HK-2 (cell line): Measurements from ENCODE around the gene SMAD2.
"Not testable (repeated sequence)": the region's sequence is repeated elsewhere in the genome, so short reads cannot be mapped to it uniquely, and the experiment has no call there.

Experiments
- DNase-seq: peaks from one replicate; pipeline ENCODE4 v3.0.0-alpha.2; 2018; ENCODE audit not compliant: unreplicated experiment

Gene SMAD2

GRCh38 chr18:47842836-47843235 is 87.6 kb downstream of the SMAD2 start:
- DNase-seq = no peak

GRCh38 chr18:47838396-47838795 is 92.1 kb downstream of the SMAD2 start:
- DNase-seq = no peak

DNA sequence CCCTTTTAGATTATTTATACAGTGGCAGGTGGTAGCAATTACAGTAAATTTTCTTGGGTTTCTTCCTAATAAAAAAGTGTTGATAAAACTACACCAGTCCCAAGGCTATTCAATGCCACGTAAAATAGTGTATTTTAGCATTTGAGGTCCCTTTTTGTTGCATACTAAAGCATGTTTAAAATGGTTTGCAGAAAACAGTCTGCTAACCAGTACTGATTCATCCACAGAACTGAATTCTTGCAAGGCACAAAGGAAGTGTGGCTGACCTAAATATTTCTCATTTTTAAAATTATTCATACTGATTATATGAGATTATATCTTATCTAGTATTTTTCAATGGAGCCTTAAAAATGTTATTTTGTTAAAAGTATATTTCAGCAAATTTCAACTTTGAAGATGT is 98.1 kb downstream of the SMAD2 start:
- no peak for DNase-seq

GRCh38 chr18:47831351-47831750 is 99.1 kb downstream of the SMAD2 start:
- DNase-seq = no peak

- no peak for DNase-seq
Observed at GRCh38 chr18:47830772-47831171, 99.7 kb downstream of the SMAD2 start.

DNA sequence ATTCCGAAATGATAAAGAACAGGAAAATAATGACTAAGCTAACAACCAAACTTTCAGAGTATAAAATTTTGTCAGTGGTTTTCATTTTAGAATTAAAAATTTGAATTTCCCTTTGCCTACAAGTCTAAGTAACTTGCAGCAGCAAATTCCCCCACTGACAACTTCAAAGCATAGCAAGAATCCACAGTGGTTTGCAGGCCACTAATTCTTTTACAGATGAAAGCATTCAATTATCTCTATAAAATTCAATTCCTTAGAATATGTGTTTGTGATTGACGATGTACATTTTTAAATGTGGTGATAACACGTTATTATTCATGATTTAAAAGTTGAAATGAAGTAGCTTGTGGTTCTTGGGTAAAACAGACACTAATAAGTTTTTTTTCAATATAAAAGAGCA is 100.6 kb downstream of the SMAD2 start:
- no peak for DNase-seq

DNA sequence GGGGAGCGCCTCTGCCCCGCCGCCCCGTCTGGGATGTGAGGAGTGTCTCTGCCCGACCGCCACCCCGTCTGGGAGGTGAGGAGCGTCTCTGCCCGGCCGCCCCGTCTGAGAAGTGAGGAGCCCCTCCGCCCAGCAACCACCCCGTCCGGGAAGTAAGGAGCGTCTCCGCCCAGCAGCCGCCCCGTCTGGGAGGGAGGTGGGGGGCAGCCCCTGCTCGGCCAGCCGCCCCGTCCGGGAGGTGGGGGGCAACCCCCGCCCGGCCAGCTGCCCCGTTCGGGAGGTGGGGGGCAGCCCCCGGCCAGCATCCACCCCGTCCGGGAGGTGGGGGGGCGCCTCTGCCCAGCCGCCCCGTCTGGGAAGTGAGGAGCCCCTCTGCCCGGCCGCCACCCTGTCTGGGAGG is 102.4 kb downstream of the SMAD2 start:
- not testable (repeated sequence) for DNase-seq

DNA sequence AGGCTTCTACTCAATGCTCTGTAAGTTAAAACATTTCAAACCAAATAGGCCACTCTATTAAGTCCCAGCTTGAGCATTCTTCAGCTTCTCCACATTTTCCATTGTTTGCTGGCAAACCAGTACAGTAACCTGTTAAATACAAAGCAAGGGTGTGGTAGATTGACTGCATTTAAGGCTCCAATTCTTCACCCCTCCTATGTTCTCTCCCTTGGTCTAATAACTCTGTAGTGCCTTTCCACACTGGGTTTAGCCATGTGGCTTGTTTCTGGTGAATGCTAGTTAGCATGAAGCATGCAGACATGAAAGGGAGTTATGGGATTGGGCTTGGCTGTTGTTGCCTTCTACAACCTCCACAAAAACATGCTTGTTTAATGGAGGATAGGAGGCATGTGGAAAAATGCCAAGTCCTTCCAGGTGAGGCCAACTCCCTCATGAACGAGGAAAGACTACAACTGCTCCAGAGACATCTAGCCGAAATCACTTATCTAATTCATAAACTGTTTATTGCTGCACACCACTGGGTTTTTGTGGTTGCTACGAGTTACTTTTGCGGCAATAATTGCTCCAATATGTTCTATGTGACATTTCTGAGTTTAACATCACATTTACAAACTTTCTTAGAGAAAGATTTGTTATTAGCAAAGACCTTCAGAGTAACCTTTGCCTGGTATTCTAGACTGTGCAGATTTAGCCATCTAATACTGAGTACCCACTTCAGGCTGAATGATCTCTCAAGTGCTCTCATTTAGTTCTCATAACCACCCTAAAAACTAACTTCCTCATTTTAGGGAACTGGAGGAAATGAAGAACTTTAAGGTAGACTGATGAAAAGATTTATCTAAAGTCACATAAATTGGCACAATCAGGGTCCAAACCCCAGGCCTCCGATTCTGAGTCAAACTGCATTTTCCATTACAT is 104.0 kb downstream of the SMAD2 start:
- DNase-seq = no peak

DNA sequence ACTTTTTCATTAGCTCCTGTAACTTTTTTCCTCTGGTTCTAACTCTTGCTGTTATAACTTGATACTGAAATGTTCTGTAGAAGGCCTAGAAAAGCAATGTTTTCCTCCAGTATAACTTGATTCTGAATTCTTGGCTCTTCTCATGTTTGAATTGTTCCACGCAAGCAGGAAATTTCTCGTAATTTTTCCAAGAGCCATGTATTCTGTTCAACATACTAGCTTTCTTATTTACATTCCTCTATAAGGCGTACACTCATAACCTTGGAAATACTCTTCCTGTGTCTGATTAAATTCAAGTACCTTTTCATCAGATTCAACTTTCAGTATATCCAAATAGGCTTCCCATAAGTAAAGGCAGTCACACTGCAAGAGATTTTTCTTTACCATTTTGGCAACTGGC is 109.1 kb downstream of the SMAD2 start:
- DNase-seq = no peak

DNA sequence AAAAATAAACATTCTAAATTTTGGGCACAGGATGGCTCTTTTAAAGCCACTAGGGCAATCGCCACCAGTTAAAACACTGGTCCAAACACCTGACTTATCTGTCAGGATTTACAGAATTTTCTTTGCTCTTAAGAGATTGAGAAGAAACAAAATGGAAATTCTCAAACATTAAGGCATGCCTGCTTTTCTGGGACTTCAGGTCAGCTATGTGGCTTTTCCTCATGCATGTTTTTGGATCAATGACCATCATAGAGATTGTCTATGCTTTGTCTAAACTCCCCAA is 112.7 kb downstream of the SMAD2 start:
- no peak for DNase-seq

DNA sequence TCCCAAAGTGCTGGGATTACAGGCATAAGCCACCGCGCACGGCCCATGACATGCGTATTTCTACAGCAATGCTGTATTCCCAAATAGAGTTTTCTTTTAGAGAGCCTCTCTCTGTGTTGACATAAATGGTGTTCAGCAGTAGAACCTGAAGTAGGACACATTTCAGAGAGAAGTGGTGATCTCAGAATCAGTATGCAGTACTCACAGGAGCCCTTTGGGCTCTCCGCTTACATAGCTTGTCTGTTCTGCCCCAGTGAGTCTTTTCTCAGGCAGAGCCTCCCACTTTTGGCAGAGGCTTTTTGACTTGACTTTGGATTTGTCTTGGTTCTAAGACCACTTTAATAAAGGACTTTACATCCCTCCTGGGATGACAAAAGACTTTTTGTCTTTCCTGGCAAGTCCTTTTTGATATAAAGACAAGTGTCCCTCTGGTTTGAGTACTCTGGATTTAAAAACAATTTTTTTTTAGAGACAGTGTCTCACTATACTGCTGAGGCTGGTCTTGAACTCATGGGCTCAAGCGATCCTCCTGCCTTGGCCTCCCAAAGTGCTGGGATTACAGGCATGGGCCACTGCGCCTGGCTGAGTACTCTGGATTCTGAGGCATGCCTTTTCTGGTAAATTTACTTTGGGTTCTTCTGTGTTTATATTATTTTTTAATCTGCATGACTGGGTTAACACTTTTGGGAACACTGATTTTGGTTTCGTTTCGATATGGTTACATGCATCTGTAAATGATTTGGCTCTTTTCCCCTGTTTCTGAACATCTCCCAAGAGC is 113.3 kb downstream of the SMAD2 start:
- DNase-seq = no peak

DNA sequence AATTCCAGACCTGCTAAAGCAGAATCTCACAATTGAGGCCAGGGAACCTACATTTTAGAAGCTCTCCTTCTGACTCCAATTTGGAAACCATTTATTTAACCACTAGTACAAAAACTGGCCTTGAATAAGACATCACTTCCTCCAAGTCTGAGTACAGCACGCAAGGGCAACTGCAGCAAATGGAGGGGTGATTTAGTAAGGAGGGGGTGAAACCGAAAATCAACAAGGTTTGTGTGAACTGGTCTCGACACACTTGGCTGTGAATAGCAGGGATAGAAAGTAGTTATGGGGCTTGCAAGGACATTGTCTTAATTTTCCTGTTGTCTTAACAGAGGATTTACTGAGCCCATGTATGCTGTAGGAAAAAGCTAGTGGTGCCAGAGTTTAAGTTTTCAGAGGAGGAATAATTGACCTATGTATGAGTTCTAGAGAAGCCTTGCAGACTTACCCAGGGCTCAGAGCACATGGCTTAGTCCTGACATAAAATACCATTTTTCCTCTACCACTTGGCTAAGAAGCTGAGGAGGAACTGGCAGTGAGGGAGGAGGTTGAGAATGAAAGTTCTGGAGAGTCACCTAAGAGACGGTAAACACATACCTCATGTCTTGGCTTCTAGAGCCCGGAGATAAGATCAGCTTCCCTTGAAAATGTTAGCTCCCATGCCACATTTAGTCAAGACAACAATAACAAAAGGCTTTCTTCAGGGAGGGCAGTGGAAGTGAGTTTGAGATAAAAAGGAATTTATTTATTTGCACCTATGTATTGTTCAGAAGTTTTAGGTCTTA is 114.8 kb downstream of the SMAD2 start:
- DNase-seq = no peak

DNA sequence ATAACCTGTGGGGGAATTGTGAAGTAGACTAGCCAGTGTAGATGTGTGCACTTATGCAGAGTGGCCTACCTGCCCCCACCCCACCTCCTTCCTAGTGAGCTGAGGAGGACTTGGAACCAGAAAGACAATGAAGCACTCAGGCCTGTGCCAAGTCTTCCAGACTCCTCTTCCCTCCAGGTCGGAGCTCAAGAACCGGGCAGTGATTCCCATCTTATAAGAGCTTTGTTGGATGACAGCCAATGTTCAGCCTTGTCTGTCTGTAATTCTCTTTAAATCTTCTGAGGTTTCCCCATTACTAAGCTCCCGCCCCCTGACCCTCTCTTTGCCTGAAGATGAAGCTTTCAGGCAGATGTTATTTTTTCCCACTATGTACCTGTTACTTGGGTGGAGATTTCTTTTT is 121.0 kb downstream of the SMAD2 start:
- no peak for DNase-seq

- DNase-seq = no peak
Observed at GRCh38 chr18:47802802-47803201, 127.7 kb downstream of the SMAD2 start.

GRCh38 chr18:47801817-47802216 is 128.6 kb downstream of the SMAD2 start:
- no peak for DNase-seq

DNA sequence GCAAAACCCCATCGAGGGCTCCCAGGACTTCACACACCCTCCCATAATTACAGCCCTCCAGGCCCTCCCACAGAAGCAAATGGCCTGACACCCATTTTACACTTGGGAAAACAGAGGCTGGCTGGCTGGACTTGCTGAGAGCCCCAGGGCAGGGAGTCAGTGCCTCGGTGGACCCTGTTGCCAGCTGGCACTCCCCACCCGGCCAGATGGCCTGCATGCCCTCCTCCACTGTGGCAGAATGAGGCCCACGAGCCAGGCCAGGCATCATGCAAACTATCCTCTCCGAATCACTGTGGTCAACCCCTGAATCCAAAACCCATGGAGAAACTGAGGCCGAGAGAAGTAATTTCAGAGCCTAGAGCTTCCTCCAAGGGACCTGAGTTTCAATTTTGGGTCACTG is 129.7 kb downstream of the SMAD2 start:
- no peak for DNase-seq

DNA sequence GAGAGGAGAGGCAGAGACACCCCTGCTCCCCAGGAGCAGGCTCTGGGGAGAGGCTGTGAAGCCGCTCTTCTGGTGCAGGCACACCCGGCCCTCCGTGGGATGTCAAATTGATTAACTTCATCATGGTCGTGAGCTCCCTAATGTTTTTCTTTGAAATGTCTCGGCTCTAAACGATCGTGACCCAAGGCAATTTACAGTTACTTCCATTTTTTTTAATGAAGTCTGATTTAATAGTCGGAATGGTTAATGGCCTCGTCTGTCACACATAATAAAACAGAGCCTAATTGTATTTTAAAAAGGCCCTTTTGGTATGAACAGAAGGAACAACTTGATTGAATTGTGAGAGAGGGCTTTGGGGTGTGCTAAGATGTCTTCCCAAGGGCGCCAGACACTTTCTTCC is 130.2 kb downstream of the SMAD2 start:
- DNase-seq = no peak

GRCh38 chr18:47799376-47799775 is 131.1 kb downstream of the SMAD2 start:
- no peak for DNase-seq

DNA sequence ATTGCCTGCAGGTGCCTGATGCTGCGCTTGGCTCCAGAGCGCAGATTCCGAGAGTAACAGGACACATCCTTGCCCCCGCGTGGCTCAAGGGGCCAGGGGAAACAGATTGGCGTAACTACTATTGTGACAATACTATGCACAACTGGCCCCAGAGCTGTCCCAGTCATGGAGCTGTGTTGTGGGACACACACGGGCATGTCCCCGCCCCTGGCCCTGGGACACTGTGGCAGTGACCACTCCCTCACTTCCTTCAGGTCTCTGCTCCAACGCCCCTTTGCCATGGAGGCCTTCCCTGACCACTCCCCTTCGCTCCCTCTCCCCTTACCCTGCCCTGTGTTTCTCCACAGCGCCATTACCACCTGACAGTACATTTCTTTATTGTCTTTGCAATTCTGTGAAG is 132.1 kb downstream of the SMAD2 start:
- DNase-seq = no peak

- no peak for DNase-seq
Observed at GRCh38 chr18:47797126-47797525, 133.3 kb downstream of the SMAD2 start.

GRCh38 chr18:47795434-47795814 is 135.0 kb downstream of the SMAD2 start:
- no peak for DNase-seq

- no peak for DNase-seq
Observed at GRCh38 chr18:47794725-47795433, 135.6 kb downstream of the SMAD2 start.
